ENCODE results near the gene PGPEP1.
"Not testable (repeated sequence)": the region's sequence is repeated elsewhere in the genome, so short reads cannot be mapped to it uniquely, and the experiment has no call there.

The PGPEP1 gene

GRCh38 chr19:18333680-18334079, 6.7 kb upstream of the PGPEP1 start:
- DNase-seq, result no peak

DNA sequence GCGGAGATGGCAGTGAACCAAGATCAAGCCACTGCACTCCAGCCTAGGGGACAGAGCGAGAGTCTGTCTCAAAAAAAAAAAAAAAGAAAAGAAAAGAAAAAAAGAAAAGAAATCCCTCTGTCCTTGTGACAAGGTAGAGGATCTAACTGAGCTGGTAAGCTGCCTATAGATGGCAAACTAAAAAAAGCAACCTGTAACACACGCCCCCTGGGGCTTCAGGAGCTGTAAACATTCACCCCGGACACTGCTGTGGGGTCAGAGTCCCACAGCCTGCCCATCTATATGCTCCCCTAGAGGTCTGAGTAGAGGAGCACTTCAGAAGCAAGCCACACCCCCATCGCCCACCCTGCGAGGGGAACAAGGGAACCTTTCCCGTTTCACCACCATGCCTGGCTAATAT, 4.3 kb upstream of the PGPEP1 start:
- no peak for DNase-seq

- DNase-seq, result no peak
Observed at GRCh38 chr19:18338541-18338940, 1.9 kb upstream of the PGPEP1 start.

DNA sequence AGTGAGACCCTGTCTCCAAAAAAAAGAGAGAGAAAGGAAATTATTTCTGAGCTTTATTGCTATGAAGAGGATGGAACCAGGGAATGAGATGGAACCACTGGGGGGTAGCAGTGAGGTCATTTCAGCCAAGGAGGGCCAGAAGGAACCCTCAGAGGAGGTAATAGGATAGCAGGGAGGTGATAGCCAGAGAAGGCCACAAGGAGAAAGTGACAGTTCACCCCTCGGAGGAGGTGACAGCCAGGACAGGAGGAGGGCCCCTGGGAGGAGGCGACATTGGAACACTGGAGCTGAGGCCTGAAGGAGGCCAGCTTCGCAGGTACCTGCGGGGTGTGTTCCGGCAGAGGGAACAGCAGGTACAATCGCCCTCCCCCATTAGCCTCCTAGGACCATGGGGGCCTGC, 675 bp upstream of the PGPEP1 start:
- DNase-seq, result no peak

DNA sequence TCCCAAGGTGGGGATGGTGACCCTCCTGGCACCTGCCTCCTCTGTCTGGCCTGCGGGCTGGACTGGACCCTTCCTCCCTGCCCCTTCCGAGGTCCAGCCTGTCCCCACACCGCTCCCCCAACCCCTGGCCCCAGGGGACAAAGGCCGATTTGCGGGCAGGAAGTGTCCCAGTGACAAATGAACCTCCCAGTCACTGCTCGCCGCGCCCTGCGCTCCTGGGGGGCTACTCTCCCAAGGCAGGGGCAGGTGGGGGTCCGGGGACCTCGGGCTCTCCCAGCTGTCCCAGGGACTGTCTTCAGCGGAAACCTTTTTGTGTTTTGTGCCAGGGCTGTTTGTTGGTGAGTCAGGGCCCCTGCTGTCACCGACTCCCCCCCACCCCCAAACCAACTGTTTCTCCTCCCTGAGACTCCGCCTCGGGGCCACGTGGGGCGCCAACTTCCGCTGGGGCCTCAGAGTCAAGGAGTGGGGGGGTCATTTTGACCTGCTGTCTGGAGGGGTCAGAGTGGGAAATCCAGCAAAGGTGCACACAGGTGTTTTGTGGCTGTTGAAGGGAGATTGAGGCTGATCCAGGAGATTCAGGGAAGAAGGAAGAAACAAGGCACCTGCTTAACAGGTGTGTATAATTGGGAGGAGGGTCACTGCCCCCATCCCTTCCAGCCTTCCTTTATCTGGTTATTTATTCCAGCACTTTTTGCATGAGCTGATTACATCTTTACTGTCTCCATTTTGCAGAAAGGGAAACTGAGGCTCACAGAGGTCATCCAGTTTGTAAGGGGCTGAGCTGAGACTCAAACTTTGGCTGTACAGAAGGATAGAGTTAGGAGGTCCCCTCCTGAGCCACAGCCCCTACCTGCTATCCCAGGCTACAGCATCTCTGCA, 831 bp downstream of the PGPEP1 start:
- DNase-seq, result no peak

DNA sequence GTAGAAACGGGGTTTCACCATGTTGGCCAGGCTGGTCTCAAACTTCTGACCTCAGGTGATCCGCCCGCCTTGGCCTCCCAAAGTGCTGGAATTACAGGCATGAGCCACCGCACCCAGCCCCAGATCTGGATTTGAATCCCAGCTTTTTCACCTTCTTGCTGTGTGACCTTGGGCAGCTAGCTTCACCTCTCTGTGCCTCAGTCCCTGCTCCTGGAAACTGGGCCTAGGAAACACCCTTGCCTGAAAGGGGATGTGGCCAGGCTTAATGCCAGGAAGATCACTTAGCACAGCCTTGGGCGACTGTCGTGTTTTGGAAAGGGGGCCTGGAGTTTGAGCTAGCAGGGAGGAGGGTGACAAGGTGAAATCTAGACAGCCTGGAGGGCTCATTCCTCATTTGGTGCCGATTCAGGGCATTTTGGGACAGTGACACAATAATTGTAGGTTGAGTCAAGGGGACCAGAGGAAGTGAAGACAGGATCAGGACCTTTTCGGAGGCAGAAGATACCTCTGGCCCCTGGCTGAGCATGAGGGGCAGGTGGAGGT, 1.8 kb downstream of the PGPEP1 start:
- no peak for DNase-seq

DNA sequence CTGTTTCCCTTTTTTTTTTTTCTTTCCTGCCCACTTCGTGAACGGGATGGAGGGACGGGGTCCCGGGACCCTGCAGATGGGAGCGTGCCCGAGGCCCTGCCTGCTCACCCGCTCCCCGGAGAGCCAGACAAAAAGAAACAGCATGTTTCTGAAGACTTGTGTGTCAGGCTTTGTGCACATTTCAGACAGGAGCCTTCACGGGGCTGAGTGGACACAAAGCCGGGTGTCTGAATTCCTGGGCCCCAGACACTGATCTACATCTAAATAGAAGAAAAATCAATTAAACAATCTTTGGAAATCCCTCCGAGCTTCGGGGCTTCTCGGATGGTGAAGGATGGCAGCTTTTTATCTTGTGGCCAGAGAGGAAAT, 4.2 kb downstream of the PGPEP1 start:
- no peak for DNase-seq

GRCh38 chr19:18345296-18345695, 4.9 kb downstream of the PGPEP1 start:
- no peak for DNase-seq

- DNase-seq, result no peak
Observed at GRCh38 chr19:18346091-18346490, 5.7 kb downstream of the PGPEP1 start.

DNA sequence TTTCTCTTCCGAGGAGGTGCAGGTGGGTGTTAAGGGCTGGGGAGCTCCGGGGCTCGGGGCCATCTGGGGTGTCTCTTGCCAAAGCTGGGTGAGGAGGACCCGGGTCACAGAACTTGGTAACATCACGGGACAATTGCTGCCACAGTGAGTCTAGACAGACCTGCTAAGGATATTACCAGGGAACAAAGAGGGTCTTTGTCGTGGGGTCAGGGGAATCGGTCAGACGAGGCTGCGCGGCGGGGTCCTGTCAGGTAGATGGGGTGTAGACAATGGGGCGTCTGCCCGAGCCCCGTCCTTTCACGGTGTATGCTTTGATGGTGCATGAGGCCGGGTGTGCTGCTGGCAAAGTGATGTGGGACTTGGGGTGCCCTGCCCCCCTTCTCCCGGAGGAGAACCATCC, 7.8 kb downstream of the PGPEP1 start:
- DNase-seq, result no peak

GRCh38 chr19:18348818-18349339, 8.5 kb downstream of the PGPEP1 start:
- DNase-seq, result not testable (repeated sequence)

DNA sequence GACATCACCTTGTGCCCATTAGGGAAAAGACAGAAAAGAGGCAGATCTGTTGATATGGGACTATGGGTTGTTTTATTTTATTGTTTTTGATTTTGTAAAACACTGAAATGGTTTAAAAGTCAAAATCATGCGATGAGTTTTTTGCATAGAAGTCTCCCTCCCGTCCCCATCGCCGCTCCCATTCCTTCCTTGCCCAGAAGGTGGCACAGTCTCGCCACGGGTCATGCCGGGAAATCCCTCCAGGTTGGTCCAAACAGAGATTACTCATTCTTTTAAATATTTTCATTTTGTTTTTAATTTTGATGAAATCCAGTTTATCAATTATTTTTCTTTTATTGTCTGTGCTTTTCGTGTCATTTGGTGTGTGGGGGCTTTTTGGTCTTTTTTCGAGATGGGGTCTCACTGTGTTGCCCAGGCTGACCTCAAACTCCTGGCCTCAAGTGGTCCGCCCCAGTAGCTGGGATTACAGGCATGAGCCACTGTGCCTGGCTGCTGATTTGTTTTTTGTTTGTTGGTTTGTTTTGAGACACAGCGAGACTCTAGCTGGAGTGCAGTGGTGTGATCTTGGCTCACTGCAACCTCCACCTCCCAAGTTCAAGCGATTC, 9.2 kb downstream of the PGPEP1 start:
- no peak for DNase-seq

GRCh38 chr19:18350490-18350889, 10.1 kb downstream of the PGPEP1 start:
- DNase-seq, result no peak

DNA sequence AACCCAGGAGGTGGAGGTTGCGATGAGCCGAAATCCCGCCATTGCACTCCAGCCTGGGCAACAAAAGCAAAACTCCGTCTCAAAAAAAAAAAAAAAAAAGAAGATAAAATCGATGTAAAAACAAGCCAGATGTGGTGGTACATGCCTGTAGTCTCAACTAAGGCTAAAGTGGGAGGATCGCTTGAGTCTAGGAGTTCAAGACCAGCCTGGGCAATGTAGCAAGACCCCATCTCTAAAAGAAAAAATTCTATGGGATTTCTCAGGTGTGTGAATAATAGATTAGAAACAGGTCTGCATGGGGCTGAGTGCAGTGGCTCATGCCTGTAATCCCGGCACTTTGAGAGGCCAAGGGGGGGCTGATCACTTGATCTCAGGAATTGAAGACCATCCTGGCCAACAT, 11.1 kb downstream of the PGPEP1 start:
- no peak for DNase-seq

DNA sequence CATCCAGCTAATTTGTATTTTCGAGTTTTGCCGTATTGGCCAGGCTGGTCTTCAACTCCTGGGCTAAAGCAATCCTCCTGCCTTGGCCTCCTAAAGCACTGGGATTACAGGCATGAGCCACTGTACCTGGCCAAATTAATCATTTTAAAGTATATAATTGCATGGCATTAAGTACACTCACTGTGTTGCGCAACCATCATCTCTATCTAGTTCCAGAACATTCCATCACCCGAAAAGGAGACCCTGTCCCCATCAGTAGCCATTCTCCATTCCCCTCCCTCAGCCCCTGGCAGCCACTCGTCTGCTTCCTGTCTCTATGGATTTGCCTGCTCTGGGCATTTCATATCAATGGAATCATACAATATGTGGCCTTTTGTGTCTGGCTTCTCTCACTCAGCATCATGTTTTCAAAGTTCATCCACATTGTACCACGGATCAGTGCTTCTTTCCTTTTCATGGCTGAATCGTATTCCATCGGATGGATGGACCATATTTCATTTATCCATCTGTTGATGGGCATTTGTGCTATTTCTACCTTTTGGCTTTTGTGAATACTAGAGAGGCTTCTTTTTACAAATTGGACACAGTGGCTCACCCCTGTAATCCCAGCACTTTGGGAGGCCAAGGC, 13.1 kb downstream of the PGPEP1 start:
- DNase-seq, result no peak

DNA sequence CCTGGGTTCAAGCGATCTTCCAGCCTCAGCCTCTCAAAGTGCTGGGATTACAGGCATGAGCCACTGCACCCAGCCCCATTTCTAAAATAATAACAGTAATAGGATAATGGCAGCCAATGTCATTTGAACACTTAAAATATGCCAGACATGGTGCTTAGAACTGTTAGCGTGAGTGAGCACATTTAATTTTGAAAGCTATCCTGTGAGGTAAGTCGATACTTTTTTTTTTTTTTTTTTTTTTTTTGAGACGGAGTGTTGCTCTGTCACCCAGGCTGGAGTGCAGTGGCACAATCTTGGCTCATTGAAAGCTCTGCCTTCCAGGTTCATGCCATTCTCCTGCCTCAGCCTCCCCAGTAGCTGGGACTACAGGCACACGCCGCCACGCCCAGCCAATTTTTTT, 14.3 kb downstream of the PGPEP1 start:
- DNase-seq, result not testable (repeated sequence)

GRCh38 chr19:18357041-18357440, 16.6 kb downstream of the PGPEP1 start:
- DNase-seq, result no peak

- DNase-seq, result no peak
Observed at GRCh38 chr19:18361646-18362045, 21.2 kb downstream of the PGPEP1 start.

DNA sequence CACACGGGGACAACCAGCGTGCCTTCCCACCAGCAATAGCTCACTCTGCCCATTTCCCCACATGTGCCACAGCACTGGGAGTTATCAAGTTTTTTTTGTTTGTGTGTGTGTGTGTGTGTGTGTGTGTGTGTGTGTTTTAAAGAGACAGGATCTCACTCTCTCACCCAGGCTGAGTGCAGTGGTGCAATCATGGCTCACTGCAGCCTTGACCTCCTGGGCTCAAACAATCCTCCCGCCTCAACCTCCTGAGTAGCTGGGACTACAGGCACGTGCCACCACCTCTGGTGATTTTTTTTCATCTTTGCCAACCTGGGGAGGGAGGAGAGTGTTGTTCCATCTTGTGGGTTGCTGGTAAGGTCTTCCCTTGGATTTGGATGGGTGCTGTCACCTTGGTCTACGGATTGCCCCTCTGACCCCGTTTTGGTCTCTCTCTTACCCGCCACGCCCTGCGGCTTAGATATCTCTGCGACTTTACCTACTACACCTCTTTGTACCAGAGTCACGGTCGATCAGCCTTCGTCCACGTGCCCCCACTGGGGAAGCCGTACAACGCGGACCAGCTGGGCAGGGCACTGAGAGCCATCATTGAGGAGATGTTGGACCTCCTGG, 22.6 kb downstream of the PGPEP1 start:
- no peak for DNase-seq

GRCh38 chr19:18363787-18364186, 23.4 kb downstream of the PGPEP1 start:
- no peak for DNase-seq

DNA sequence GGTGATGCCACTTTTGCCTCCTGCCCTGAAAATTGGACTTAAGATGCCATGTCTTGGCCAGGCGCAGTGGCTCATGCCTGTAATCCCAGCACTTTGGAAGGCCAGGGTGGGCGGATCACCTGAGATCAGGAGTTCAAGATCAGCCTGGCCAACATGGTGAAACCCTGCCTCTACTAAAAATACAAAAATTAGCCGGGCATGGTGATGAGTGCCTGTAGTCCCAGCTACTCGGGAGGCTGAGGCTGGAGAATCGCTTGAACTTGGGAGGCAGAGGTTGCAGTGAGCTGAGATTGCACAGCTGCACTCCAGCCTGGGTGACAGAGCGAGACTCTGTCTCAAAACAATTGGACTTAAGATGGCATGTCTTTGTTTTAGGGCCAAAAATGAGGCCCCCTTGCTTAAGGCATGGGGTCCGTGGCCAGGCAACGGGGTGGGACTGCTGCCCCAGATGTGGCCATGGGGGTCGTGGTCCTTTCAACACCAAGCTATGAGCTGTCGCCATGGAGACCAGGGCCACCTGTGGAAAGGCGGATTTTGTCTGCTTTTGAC, 24.0 kb downstream of the PGPEP1 start:
- not testable (repeated sequence) for DNase-seq

GRCh38 chr19:18364826-18365528, 24.6 kb downstream of the PGPEP1 start:
- peak; percentile 58 for DNase-seq
